Brain microvascular endothelial cell (primary cell): ENCODE results near the gene S100A2.
"Not testable (repeated sequence)": the region's sequence is repeated elsewhere in the genome, so short reads cannot be mapped to it uniquely, and the experiment has no call there.

Source experiments
- DNase-seq: peaks from one replicate; pipeline ENCODE4 v3.0.0-alpha.2; 2020
- H3K27ac ChIP-seq: fragments of 250-450 bp; sonication (Bioruptor Pico); 2 replicates; pipeline ENCODE4 v1.5.1; 2020; ENCODE audit warnings: mild to moderate bottlenecking, moderate library complexity
- H3K27me3 ChIP-seq: fragments of 250-450 bp; sonication (Bioruptor Pico); replicated peaks from 2 replicates; pipeline ENCODE4 v1.5.1; 2020; ENCODE audit warnings: mild to moderate bottlenecking
- H3K36me3 ChIP-seq: fragments of 250-450 bp; sonication (Bioruptor Pico); replicated peaks from 2 replicates; pipeline ENCODE4 v1.5.1; 2020; ENCODE audit warnings: mild to moderate bottlenecking
- H3K4me3 ChIP-seq: 2 replicates; pipeline ENCODE4 v1.5.1; 2011; ENCODE audit warnings: low read depth, mild to moderate bottlenecking, control low read depth, low read length, moderate library complexity
- in situ Hi-C: cut with HindIII; loops from 2 replicates; pipeline ENCODE4 v1.10.0; 2017; ENCODE audit warnings: low sequenced_read_pairs, low pct_ligation_motif_present
- TF ChIP-seq, protein P1 (sequence below): IDR thresholded peaks from 2 replicates; pipeline ENCODE4 v1.5.1; 2011; ENCODE audit warnings: low read depth, mild to moderate bottlenecking, moderate library complexity, low read length, control low read depth, inconsistent platforms; ENCODE audit errors: missing control alignments

The S100A2 gene

DNA sequence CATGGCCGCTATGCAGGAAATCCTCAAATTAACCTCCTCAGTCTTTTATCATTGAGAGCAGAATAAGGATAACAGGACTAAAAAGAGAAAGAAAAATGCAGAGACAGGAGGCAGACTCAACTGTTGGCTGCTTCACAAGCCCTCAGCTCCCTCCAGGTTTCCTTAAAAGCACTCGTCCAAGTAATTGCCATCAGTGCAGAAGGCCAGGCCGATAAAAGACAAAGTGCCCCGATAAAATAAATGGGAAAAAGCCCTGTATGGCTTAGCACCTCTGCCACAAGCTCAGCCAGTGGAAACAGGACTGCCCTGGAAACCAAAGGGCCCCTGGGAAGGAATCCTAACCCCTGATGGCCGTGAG is 38.0 kb downstream of the S100A2 start:
- no peaks in the 10 kb centered on the region for H3K27me3 ChIP-seq
- no peak overlapping the region for H3K27ac ChIP-seq
- no peak overlapping the region for H3K4me3 ChIP-seq
- no peak for DNase-seq
- in situ Hi-C loops, result no loop called here
- TF ChIP-seq, protein P1, sequence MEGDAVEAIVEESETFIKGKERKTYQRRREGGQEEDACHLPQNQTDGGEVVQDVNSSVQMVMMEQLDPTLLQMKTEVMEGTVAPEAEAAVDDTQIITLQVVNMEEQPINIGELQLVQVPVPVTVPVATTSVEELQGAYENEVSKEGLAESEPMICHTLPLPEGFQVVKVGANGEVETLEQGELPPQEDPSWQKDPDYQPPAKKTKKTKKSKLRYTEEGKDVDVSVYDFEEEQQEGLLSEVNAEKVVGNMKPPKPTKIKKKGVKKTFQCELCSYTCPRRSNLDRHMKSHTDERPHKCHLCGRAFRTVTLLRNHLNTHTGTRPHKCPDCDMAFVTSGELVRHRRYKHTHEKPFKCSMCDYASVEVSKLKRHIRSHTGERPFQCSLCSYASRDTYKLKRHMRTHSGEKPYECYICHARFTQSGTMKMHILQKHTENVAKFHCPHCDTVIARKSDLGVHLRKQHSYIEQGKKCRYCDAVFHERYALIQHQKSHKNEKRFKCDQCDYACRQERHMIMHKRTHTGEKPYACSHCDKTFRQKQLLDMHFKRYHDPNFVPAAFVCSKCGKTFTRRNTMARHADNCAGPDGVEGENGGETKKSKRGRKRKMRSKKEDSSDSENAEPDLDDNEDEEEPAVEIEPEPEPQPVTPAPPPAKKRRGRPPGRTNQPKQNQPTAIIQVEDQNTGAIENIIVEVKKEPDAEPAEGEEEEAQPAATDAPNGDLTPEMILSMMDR, result no peak
- H3K36me3 ChIP-seq, result no peaks in the 10 kb centered on the region

DNA sequence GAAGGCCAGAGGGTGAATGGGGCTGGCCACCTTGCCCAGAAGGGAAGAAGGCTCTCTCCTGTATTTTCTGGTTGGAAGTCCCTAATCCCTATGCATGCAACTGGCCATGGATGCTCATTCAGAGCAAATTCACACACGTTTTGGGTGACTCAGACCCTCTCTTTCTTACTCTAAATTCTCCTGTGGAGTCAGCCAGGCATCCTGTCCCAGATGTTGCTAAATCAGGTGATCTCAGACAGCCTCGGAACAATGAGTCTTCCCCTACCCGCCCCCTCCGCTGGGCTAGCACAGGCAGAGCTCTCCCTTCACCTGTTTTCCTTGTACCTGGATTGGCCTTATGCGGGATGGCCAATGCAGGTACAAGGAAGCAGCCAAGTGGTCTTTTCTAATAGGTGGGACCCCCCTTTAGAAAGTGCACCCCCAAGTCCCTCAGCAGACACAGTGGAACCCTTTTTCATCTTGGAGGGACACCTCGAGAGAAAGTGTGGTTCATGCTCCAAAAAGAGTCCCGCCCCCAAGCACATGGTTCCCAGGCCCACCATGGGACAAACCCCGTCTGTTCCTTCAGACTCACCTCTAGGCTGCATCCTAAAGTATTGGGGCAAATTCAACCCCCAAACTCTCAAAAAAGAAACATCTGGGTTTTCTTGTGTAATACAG is 38.5 kb downstream of the S100A2 start:
- TF ChIP-seq, protein P1, result no peak
- no peak overlapping the region for H3K4me3 ChIP-seq
- no peaks in the 10 kb centered on the region for H3K36me3 ChIP-seq
- in situ Hi-C loops, result no loop called here
- H3K27me3 ChIP-seq, result no peaks in the 10 kb centered on the region
- DNase-seq, result no peak
- no peak overlapping the region for H3K27ac ChIP-seq

DNA sequence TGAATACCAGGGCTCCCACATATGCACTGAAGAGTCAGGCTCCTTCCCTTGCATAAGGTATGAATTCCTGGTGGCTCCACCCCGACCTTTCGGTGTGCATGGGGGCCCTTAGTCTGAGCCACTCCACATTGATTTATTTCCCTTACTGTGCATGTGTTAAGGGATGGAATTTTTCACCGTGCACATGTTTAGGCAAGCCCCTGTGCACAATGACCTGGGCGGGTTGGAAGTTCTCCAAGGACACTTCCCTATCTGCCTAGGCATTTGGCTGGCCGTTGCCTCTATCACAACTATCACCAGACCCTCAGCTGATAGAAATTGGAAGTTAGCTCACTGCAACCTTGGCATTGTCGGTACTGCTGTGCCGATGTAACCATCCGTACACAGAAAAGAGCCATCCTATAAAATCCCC is 39.5 kb downstream of the S100A2 start:
- no peak overlapping the region for H3K27ac ChIP-seq
- in situ Hi-C loops, result no loop called here
- DNase-seq, result no peak
- no peak overlapping the region for H3K4me3 ChIP-seq
- TF ChIP-seq, protein P1, result no peak
- no peaks in the 10 kb centered on the region for H3K36me3 ChIP-seq
- H3K27me3 ChIP-seq, result no peaks in the 10 kb centered on the region

DNA sequence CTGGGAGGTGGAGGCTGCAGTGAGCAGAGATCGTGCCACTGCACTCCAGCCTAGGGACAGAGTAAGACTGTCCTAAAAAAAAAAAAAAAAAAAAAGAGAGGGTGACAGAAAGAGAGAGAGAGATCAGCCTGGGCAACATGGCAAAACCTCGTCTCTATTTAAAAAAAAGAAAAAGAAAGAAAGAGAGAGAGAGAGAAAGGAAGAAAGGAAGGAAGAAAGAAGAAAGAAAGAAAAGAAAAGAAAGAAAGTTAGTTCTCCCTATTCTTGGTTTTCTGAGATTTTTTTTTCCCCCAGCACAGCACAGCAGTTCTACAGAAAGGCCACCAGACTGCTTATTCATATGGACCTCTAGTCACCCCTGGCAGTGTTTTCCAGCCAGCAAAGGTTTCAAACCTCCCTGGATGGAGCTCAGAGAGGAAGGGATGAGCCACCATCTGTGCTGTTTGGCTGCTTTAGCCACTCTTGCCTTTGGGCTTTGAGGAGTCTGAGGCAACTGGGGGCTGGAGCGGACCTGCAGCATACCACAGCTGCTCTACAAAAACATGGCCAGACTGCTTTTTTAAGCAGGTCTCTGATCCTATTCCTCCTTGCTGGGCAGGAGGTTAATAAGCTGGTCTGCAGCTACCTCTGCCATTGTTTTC is 40.4 kb downstream of the S100A2 start:
- Histone ChIP-seq H3K27ac (no peak overlapping the region), H3K27me3 (no peaks in the 10 kb centered on the region), H3K36me3 (no peaks in the 10 kb centered on the region), H3K4me3 (no peak overlapping the region)
- TF ChIP-seq, protein P1, result no peak
- no peak for DNase-seq
- in situ Hi-C loops, result no loop called here

DNA sequence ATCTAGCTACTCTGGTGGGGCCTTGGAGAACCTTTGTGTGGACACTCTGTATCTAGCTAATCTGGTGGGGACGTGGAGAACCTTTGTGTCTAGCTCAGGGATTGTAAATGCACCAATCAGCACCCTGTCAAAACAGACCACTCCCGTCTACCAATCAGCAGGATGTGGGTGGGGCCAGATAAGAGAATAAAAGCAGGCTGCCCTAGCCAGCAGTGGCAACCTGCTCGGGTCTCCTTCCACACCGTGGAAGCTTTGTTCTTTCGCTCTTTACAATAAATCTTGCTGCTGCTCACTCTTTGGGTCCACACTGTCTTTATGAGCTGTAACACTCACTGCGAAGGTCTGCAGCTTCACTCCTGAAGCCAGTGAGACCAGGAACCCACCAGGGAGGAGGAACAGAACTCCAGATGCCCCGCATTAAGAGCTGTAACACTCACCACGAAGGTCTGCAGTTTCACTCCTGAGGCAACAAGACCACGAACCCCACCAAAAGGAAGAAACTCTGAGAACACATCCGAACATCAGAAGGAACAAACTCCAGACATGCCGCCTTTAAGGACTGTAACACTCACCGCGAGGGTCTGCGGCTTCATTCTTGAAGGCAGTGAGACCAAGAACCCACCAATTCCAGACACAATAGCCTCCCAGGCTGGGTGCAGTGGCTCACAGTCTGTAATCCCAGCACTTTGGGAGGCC is 43.1 kb downstream of the S100A2 start:
- in situ Hi-C loops, DNase-seq, H3K27ac ChIP-seq, H3K4me3 ChIP-seq, H3K36me3 ChIP-seq, H3K27me3 ChIP-seq: not testable (repeated sequence)

DNA sequence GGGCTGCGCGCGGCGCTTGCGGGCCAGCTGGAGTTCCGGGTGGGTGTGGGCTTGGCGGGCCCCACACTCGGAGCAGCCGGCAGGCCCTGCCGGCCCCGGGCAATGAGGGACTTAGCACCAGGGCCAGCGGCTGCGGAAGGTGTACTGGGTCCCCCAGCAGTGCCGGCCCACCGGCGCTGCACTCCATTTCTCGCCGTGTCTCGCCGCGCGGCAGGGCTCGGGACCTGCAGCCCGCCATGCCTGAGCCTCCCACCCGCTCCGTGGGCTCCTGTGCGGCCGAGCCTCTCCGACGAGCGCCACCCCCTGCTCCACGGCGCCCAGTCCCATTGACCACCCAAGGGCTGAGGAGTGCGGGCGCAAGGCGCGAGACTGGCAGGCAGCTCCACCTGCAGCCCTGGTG is 43.8 kb downstream of the S100A2 start:
- H3K27ac ChIP-seq, in situ Hi-C loops, H3K27me3 ChIP-seq, H3K4me3 ChIP-seq, DNase-seq, H3K36me3 ChIP-seq: not testable (repeated sequence)
